A549 (cell line): ENCODE data around the gene NCAPD2.

ENCODE experiments used
- CTCF ChIP-seq: fragments of >200 bp; sonication (Bioruptor Twin); formaldehyde crosslinking; IDR thresholded peaks from 3 replicates; pipeline ENCODE4 v1.5.1; 2016
- EP300 ChIP-seq, 2 experiments: fragments of >200 bp; sonication (Bioruptor Twin); formaldehyde crosslinking; IDR thresholded peaks; 2 replicates in 1 of 2; 3 replicates in 1 of 2; pipeline ENCODE4 v1.6.1; 2016 to 2017
- ESRRA ChIP-seq: fragments of 150-350 bp; IDR thresholded peaks from 2 replicates; pipeline ENCODE4 v1.6.1; 2014; ENCODE audit warnings: mild to moderate bottlenecking, low read length, borderline replicate concordance
- FOSL2 ChIP-seq, 2 experiments: fragments of 450-650 bp in 1 of 2; fragments of >200 bp in 1 of 2; sonication (Bioruptor Twin) in 1 of 2; formaldehyde crosslinking; IDR thresholded peaks; 2 replicates each; pipeline versions ENCODE4 v1.5.0 to v1.6.1; 2016 to 2020; ENCODE audit warnings: mild to moderate bottlenecking in 1 of 2, moderate library complexity in 1 of 2
- HES2 ChIP-seq: fragments of >200 bp; sonication (Bioruptor Twin); formaldehyde crosslinking; IDR thresholded peaks from 2 replicates; pipeline ENCODE4 v1.6.1; 2016
- MYC ChIP-seq: IDR thresholded peaks from 2 replicates; pipeline ENCODE4 v1.6.1; 2012; ENCODE audit warnings: mild to moderate bottlenecking, inconsistent platforms, low read length, improper control_type of control experiment, borderline replicate concordance
- POLR2A ChIP-seq: IDR thresholded peaks from 2 replicates; pipeline ENCODE4 v1.6.1; 2012; ENCODE audit warnings: mild to moderate bottlenecking, low read length
- RCOR1 ChIP-seq: fragments of 150-350 bp; IDR thresholded peaks from 2 replicates; pipeline ENCODE4 v1.6.1; 2014; ENCODE audit warnings: antibody characterized with exemption, low read length, low read depth
- REST ChIP-seq: fragments of 200-600 bp; sonication (generic); IDR thresholded peaks from 2 replicates; pipeline ENCODE4 v1.6.1; 2016; ENCODE audit warnings: antibody characterized with exemption, mild to moderate bottlenecking, moderate library complexity
- RFX5 ChIP-seq: fragments of 450-650 bp; IDR thresholded peaks from 2 replicates; pipeline ENCODE4 v1.7.1; 2014; ENCODE audit warnings: antibody characterized with exemption, mild to moderate bottlenecking, moderate library complexity

- TF ChIP-seq CTCF (no peak), EP300 (IDR thresholded peaks at IDR 0.05) (no peak), FOSL2 (IDR thresholded peaks at IDR 0.05) (no peak), FOSL2 (CRISPR knock-in tag; IDR thresholded peaks at IDR 0.05) (no peak), REST (no peak), RCOR1 (no peak), POLR2A (no peak), ESRRA (no peak), HES2 (no peak), RFX5 (no peak), MYC (no peak)
Measured at GRCh38 chr12:6539707-6540134, 45.8 kb downstream of the NCAPD2 start.
